ENCODE data around the gene IL1RAPL1. TPM values are rescaled to one million over a fixed set of nuclear protein-coding genes. Genes with fewer than 3 reads are reported as not detected.

IL1RAPL1 gene
- polyA plus RNA-seq, 1 of the 3 experiments (the other 2 are of a cell fraction), result 2.8 TPM

- TF ChIP-seq RXRA (IDR thresholded peaks at IDR 0.05; ENCODE audit: borderline replicate concordance, low read depth) (no peak), TCF12 (IDR thresholded peaks at IDR 0.05) (no peak), RAD21 (IDR thresholded peaks at IDR 0.05; ENCODE audit: low read length) (no peak)
These were observed 1079.1 kb downstream of the IL1RAPL1 start (continued) for GRCh38 chrX:29666366-29666765.

- 75% methylated on average over 5 of the region's 5 CpGs for WGBS (ENCODE audit: low lambda C conversion rate)
These were observed 1084.2 kb downstream of the IL1RAPL1 start for GRCh38 chrX:29671421-29671820.

DNA sequence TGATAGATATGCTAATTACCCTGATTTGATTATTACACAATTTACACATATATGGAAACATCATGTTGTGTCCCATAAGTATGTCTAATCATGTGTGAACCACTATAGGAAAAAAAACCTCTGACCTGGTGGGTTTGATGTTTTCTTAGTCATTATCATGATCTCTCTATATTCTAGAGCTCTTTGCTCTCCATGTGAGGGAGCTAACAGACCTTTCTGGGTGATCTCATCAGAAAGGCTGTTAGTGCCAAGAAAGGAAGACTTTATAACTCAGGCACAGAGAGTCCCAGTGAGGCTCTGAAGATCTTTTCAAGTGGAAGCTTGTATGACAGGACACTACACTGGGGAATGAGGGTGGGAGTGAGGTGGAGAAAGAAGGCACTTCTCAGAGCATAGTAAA, 1100.4 kb downstream of the IL1RAPL1 start:
- Histone ChIP-seq H3K9ac (no peak overlapping the region), H3K36me3 (replicated peaks in 1 of 2; ENCODE audit: control insufficient read depth in 1 of 2, insufficient read depth in 2 of 2, low read length in 1 of 2) (no peaks in the 10 kb centered on the region), H3F3A (replicated peaks; ENCODE audit: insufficient read depth) (peaks cover 26% of the 10 kb centered on the region), H3K27me3 (ENCODE audit: insufficient read depth) (no peaks in the 10 kb centered on the region), H3K27ac (ENCODE audit: low read depth in 2 of 2, low read length in 1 of 2) (peak overlapping the region; percentile 45 to 63; a peak in 3 of 4 replicates), H3K9me3 (no peaks in the 10 kb centered on the region), H2AFZ (ENCODE audit: low read depth) (peak overlapping the region; percentile 7; the same call in 1 of the 2 replicates), H3K9me2 (no peaks in the 10 kb centered on the region), H3K4me1 (ENCODE audit: control insufficient read depth in 1 of 2, insufficient read depth in 2 of 2, low read depth in 1 of 2, low read length in 1 of 2) (peaks cover 0 to 6% of the 10 kb centered on the region in 2 experiments; a peak in 2 of 4 replicates), H3K79me2 (ENCODE audit: insufficient read depth) (no peaks in the 10 kb centered on the region; the same call in 1 of the 2 replicates), H3K4me2 (0 out of 2 replicates have a peak overlapping the region, but pooled peaks have one; percentile 43), H3K4me3 (ENCODE audit: low read depth in 2 of 2, low read length in 1 of 2) (no peak overlapping the region), H4K20me1 (ENCODE audit: insufficient read depth) (no peaks in the 10 kb centered on the region)
- TF ChIP-seq NFIC (IDR thresholded peaks at IDR 0.05; ENCODE audit: borderline replicate concordance), result peak; percentile 55
- TF ChIP-seq, protein P1, sequence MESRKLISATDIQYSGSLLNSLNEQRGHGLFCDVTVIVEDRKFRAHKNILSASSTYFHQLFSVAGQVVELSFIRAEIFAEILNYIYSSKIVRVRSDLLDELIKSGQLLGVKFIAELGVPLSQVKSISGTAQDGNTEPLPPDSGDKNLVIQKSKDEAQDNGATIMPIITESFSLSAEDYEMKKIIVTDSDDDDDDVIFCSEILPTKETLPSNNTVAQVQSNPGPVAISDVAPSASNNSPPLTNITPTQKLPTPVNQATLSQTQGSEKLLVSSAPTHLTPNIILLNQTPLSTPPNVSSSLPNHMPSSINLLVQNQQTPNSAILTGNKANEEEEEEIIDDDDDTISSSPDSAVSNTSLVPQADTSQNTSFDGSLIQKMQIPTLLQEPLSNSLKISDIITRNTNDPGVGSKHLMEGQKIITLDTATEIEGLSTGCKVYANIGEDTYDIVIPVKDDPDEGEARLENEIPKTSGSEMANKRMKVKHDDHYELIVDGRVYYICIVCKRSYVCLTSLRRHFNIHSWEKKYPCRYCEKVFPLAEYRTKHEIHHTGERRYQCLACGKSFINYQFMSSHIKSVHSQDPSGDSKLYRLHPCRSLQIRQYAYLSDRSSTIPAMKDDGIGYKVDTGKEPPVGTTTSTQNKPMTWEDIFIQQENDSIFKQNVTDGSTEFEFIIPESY (IDR thresholded peaks at IDR 0.05; ENCODE audit: borderline replicate concordance, low read depth), result no peak
- TF ChIP-seq FOXM1 (IDR thresholded peaks at IDR 0.05; ENCODE audit: low read depth), result no peak
- TF ChIP-seq TAF1 (IDR thresholded peaks at IDR 0.05; ENCODE audit: borderline replicate concordance, low read depth, low read length), result no peak
- TF ChIP-seq CTCF (IDR thresholded peaks at IDR 0.05), result peak; percentile 58
- TF ChIP-seq TCF12 (IDR thresholded peaks at IDR 0.05), result 0 out of 2 replicates have a peak, but pooled peaks have one; percentile 9
- TF ChIP-seq SMC3 (IDR thresholded peaks at IDR 0.05; ENCODE audit: low read depth, low read length), result 0 out of 2 replicates have a peak, but pooled peaks have one; percentile 20
- 0 out of 2 replicates have a peak, but pooled peaks have one; percentile 16 for TF ChIP-seq MAX (IDR thresholded peaks at IDR 0.05; ENCODE audit: low read depth)
- TF ChIP-seq RAD21 (IDR thresholded peaks at IDR 0.05; ENCODE audit: low read length), result peak; percentile 48
- POLR2A ChIA-PET, result no interaction called here
- CTCF ChIA-PET, result no interaction called here
- DNase-seq, result no peak

More at GRCh38 chrX:29671421-29671820, 1084.2 kb downstream of the IL1RAPL1 start:
- no peaks in the 10 kb centered on the region for H3K9me3 ChIP-seq
- H3K27ac ChIP-seq (ENCODE audit: low read depth in 2 of 2, low read length in 1 of 2), result peak overlapping the region; percentile 5 to 60; a peak in 1 of 4 replicates
- ChIA-PET POLR2A (no interaction called here), CTCF (no interaction called here)
- H3K27me3 ChIP-seq (ENCODE audit: insufficient read depth), result no peaks in the 10 kb centered on the region
- no peaks in the 10 kb centered on the region; a peak in 1 of 4 replicates for H3K4me1 ChIP-seq (ENCODE audit: control insufficient read depth in 1 of 2, insufficient read depth in 2 of 2, low read depth in 1 of 2, low read length in 1 of 2)
- H3K9me2 ChIP-seq, result no peaks in the 10 kb centered on the region
- TF ChIP-seq NFIC (IDR thresholded peaks at IDR 0.05; ENCODE audit: borderline replicate concordance) (0 out of 2 replicates have a peak, but pooled peaks have one; percentile 11), SIN3A (IDR thresholded peaks at IDR 0.05; ENCODE audit: borderline replicate concordance, low read depth, low read length) (no peak)
- TF ChIP-seq, protein P2, sequence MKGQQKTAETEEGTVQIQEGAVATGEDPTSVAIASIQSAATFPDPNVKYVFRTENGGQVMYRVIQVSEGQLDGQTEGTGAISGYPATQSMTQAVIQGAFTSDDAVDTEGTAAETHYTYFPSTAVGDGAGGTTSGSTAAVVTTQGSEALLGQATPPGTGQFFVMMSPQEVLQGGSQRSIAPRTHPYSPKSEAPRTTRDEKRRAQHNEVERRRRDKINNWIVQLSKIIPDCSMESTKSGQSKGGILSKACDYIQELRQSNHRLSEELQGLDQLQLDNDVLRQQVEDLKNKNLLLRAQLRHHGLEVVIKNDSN (IDR thresholded peaks at IDR 0.05; ENCODE audit: borderline replicate concordance, low read depth), result no peak
- TF ChIP-seq, protein P1 (IDR thresholded peaks at IDR 0.05; ENCODE audit: borderline replicate concordance, low read depth), result no peak
- H3K4me2 ChIP-seq, result no peak overlapping the region
- no peak overlapping the region; the same call in 1 of the 2 replicates for H2AFZ ChIP-seq (ENCODE audit: low read depth)
- peaks cover 3% of the 10 kb centered on the region for H3F3A ChIP-seq (replicated peaks; ENCODE audit: insufficient read depth)
- no peaks in the 10 kb centered on the region for H4K20me1 ChIP-seq (ENCODE audit: insufficient read depth)
- DNase-seq, result no peak
- H3K36me3 ChIP-seq (replicated peaks in 1 of 2; ENCODE audit: control insufficient read depth in 1 of 2, insufficient read depth in 2 of 2, low read length in 1 of 2), result no peaks in the 10 kb centered on the region
- H3K4me3 ChIP-seq (ENCODE audit: low read depth in 2 of 2, low read length in 1 of 2), result no peak overlapping the region
- H3K9ac ChIP-seq, result no peak overlapping the region
- peaks cover 6% of the 10 kb centered on the region; the same call in 1 of the 2 replicates for H3K79me2 ChIP-seq (ENCODE audit: insufficient read depth)

Data from SK-N-SH (cell line).